Ureter (tissue), 1 donor: ENCODE results near the gene RTL5. TPM values are rescaled to one million over a fixed set of nuclear protein-coding genes. Genes with fewer than 3 reads are reported as not detected.
"Not testable (repeated sequence)": the region's sequence is repeated elsewhere in the genome, so short reads cannot be mapped to it uniquely, and the experiment has no call there.

Experiments used
- DNase-seq: peaks from one replicate; pipeline ENCODE4 v3.0.0-alpha.2; 2020; ENCODE audit warnings: low spot score
- total RNA-seq: library from RNA; stranded (reverse); gene quantifications from one replicate; pipeline ENCODE4 v1.2.4, GENCODE V29; 2023
- donor health status: DM: yes; HTN: yes; CAD: no.

The RTL5 gene
- 9.8 TPM for total RNA-seq

DNA sequence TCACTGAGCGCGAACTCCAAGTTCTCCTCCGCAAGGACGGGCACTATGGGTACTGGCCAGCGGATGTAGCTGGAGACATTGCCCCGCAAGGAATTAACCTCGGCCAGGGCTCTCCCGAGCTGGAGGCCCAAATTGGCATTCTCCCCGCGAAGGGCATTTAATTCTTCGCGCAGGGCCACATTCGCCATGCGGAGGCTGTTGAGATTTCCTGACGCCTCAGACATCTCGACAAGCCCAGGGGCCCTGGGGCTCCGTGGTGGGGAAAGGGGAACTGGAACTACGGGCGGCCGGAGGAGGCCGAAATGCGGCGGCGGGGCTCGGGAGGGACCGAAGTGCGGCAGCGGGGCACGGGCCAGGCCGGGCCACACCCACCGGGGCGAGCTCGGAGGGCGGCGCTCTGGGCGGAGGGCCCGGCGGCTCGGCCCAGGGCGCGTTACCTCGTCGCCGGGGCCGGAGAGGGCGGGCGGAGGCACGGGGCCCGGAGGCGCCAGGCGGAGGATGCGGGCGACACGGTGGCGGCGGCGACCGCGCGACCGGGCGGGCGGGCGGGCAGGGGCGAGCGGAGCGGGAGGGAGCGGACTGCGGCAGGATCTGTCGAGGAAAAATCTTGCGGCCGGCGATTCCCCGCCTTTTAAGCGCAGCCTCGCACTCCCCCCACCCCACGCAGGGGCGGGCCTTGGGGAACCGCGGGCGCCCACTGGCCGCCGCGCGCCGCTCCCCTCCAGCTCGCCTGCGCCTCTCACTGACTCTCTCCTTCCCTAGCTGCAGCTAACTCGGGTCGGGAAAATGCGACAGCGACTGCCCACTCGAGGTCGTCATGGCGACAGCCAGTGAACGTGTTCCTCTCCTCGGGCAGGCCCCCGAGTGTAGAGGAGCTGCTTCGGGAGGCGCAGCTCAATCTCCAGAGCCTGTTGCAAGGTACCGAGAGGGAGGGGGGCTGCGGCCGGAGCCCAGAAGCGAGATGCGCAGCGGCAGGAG is at the start of gene RTL5:
TSS of gene RTL5 (minus strand) at position 599 of the 978 bp plus-strand sequence.
- peak; percentile 85 for DNase-seq

DNA sequence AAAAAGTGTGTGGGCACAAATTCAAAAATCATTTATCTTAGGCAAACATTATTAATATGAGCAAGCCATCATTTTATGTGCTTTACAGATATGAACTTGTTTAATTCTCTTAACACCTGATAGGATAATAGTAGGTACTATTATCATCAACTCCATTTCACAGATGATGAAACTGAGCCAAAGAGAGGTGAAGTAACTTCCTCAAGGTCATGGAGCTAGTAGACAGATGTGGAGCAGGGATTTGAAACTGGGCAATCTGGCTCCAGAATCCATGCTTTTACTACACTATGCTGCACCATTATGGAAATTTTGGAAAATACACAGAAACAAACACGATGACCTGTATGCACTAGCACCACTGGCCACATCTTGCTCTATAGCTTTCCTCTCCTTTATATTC is 48.8 kb upstream of the RTL5 start:
- no peak for DNase-seq

DNA sequence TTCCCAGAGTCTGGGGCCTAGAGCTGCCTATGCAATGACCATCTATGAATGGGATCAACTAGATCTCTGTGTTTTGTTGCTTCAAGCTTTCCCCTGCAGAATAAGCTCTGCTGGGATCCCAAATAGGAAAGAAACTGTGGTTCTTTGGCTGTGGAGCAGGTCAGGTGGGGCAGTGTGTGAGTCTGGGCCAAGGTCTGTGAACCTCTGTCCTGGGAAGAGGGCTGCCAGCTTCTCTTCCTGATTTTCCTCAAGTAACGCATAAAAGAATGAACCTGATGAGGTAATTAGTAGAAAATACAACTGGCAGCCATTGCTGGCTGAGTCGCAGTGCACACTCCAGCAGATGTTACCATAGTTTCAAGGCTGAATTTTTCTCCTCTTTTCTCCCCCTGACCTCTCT is 45.3 kb upstream of the RTL5 start:
- DNase-seq, result no peak

DNA sequence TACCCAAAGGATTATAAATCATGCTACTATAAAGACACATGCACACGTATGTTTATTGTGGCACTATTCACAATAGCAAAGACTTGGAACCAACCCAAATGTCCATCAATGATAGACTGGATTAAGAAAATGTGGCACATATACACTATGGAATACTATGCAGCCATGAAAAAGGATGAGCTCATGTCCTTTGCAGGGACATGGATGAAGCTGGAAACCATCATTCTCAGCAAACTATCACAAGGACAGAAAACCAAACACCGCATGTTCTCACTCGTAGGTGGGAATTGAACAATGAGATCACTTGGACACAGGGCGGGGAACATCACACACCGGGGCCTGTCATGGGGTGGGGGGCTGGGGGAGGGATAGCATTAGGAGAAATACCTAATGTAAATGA is 44.6 kb upstream of the RTL5 start:
- DNase-seq, result not testable (repeated sequence)

DNA sequence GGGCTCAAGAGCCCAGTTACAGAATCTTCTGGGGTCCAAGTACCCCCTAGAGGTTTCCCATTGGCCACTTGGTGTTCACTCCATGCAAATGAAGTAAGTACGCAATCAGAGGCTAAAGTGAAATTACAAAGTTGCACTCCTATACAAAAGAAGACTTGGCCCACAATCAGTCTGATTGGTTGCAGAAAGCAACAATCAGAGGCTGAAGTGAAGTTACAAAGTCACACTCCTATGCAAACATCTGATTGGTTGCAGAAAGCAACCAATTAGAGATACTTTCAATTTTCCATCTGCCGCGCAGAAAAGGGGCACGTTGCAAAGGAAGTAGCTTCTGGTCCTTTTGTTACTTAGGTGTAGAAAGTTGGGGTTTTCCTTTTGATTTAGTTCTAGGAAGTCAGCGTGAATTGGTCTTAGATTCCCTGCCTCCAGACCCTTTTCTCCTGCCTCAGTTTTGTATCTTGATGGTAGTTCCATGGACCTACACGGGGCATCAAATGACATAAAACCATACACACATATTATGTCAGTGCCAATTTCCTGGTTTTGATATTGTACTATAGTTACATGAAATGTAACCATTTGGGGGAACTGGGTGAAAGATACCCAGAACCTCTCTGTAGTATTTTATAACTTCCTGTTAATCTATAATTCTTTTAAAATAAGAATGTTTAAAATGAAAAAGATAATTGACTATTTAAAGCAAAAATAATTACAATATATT is 37.5 kb upstream of the RTL5 start:
- DNase-seq, result no peak

DNA sequence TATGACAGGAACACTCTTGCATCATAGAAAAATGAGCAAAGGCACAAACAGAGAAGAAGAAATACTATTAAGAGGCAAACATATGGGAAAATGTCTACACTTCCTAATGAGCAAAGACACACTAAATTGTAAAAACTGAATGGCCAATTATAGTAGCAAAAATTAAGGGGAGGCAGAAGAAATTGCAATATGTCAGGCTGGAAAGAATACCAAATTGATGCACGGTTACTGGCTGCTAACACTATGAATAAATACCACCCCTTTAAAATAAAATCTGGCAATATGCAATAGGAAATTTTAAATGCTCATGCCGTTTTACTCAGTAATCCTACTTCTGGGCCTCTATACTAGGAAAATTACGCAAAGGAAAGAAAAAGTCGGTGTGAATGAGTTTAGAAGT is 33.8 kb upstream of the RTL5 start:
- DNase-seq, result no peak

DNA sequence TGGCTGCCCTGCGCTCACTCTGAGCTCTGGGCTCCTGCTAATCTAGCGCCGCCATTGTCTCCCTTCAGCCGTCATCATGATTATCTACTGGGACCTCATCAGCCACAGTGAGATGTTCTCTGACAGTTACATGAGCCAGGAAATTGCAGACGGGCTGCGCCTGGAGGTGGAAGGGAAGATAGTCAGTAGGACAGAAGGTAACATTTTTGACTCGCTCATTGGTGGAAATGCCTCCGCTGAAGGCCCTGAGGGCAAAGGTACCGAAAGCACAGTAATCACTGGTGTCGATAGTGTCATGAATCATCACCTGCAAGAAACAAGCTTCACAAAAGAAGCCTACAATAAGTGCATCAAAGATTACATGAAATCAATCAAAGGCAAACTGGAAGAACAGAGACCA is 28.1 kb upstream of the RTL5 start:
- DNase-seq, result no peak

DNA sequence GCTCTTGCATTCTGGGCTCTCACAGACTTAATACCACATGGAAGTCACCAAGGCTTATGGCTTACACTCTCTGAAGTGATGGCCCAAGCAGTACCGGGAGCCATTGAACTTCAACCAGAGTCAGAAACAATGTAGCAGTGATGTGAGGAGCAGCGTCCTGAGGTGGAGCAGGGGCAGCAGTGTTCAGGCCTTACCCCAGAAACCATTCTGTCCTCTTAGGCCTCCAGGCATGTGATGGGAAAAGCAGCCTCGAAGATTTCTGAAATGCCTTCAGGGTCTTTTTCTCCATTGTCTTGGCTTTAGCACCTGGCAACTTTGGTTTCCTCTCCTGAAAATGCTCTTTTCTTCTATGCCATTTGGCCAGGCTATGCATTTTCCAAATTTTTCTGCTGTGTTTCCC is 27.1 kb upstream of the RTL5 start:
- no peak for DNase-seq

DNA sequence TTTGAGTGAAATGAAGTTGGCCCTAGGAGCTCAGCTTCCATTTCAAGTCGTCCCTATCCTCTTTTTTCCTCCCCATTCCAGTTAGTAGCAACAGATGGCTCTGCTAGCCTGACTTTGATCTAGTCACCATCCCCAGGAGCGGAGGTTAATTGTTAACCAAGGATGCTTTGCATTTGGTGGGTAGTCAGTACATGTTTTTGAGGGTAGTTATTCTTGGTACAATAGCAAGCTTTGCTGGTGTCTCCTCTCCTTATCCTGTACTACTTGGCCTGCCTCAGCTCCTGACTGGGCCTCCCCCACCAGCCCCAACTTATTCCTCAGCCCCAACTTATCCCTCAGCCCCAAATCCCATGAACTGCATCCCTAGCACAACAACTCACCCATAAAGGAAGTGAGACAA is 14.8 kb upstream of the RTL5 start:
- DNase-seq, result no peak

DNA sequence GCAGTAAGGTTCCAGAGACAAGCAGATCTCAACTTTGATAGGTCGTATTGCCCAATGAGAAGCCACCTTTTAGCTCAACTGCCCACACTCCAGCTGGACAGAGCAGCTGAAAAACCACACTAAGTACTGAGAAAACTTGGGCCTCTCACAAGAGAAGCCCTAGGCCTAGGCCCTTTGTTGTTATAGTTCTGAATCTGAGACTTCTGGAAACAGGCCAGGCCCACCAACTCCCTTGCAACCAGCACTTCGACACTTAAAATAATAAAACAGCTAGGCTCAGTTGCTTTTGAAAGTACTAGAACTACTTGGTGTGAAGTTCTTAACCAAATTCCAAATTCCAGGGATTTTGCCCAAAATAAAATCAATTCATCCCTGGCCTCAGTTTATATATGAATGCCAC is 13.5 kb upstream of the RTL5 start:
- DNase-seq, result no peak

DNA sequence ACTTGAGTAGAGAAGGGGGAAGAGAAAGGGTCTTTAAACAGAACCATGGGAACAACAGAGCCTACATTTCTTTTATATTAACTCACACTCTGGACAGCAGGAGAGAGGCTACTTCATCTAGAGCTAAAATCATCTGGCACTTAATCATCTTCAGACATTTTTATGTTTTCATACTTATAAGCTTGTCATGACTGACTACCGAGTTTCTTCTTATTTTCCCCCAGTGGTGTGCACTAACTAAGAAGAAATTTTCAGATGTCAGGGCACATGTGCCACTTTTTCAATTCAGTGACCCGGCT is 11.8 kb upstream of the RTL5 start:
- DNase-seq, result no peak

DNA sequence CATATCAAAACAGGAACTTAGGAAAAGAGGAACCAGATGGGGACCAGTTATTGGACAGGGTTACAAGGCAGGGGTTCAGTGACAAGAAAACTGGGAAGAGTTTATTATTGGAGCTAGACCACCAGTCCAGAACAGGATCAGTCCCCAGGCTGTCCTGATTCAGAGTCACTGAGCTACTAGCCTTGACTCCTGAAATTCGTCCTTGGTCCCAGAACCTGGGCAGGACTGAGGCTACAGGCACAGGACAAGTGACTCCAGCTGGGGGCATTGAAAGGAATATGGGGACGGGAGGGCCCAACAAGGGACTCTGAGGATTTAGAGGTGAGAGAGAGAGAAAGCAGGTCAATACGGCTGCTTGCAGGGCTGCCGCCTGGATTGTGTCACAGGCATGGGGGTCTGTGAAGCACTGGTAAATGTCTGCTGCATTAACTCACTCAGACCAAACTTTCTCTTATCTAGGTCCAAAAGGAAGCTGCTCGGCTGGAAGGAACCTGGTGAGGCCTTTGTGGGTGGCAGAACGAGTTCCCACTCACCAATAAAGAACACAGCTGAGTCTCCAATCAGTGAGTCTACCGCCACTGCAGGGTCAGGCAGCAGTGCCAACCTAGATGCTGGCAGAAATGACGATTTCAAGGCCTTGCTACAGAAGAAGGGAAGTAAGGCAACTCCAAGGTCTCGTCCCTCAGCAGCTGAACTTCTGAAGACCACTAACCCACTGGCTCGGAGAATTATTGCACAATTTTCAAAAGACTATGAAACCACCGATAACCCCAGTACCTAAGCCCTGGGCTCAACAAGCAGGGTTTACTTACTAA is 11.3 kb upstream of the RTL5 start:
- DNase-seq, result no peak

DNA sequence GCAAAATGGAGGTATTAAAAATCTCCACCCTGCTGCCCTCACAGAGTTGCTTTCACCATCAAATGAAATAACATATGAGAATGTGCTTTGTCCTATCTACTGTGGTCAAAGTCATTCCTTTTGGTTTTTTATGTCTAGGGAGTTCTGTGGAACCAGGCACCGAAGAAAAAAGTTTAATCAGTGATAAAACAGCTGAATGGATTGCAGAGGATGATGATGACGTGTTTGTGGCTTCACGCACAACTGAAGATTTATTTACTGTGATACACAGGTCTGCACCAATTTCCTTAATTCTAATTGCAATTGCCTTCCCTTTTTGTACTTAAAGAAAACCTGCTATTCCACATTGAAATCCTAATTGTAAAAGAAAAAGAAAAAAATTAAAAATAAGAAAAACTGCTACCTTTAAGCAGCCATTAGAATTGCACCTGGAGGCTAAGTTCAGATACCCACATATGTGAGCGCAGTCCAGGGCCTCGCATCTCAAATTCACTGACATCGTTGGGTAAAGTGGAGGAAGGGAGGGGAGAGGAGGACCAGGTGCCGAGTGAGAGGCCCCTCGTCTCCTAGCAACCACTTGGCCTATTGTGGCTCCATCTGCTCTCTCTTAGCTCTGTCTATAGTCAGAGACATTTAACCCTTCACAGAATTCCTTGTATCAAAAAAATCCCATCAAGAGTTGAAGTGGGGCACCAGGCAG is 10.5 kb upstream of the RTL5 start:
- no peak for DNase-seq

DNA sequence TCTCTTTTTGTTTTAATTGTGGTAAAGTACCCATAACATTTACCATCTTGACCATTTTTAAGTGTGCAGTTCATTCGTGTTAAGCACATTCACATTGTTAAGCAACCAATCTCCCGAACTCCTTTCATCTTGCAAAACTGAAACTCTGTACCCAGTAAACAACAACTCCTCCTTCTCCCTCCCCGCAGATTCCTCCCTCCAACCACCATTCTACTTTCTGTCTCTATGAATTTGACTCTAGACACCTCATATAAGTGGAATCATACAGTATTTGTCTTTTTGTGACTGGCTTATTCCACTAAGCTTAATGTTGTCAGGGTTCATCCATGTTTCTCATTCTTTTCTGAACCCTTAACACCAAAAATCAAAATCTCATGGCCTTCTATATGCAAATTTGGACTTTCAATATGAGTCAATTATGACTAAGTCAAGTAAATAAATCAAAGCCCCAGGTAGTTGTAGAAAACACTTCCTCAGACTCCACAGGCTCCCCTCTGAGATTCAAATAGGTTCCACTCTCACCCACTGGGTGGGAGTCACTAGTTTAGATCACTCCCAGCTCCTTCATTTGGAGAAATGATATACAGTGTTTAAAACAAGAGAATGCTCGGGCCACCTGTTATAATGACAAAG is 9.8 kb upstream of the RTL5 start:
- no peak for DNase-seq

DNA sequence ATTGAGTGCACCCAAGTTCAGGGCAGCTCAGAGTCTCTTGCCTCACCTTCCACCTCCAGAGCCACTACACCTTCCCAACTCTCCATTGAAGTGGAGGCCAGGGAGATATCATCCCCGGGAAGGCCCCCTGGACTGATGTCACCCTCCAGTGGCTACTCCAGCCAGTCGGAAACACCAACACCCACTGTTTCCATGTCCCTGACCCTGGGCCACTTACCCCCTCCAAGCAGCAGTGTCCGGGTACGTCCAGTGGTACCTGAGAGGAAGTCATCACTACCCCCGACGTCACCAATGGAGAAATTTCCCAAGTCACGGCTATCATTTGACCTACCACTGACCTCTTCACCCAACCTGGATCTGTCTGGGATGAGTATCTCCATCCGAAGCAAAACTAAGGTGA is 7.8 kb upstream of the RTL5 start:
- no peak for DNase-seq

DNA sequence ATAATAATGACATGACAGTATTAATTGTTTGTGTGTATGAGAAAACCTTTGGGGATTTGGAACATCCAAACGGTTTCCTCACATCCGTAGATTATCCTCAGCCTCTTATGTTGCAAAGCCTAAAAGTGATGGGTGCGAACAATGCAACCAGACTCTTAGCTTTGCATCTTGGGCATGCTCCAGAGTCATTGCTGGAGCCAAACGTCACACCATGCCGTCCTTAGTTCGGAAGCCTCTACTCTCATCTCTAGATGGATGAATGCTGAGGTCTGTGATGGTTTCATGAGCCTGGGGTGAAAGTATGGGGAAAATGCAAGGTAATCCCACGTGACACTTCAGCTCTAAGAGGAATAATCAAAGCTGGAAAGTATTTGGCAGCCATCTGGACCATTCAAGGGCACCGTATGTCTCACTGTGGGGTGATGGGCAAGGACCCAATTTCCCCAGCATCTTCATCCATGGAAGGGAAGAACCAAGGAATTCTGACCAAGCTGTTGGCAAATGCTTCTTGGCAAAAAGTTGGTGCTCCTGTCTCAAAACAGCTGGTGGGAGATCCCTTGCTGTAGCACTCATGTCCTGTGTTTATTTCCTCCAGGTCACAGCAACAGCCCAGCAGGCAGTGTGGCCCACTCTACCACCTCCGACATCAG is 6.3 kb upstream of the RTL5 start:
- DNase-seq, result no peak

DNA sequence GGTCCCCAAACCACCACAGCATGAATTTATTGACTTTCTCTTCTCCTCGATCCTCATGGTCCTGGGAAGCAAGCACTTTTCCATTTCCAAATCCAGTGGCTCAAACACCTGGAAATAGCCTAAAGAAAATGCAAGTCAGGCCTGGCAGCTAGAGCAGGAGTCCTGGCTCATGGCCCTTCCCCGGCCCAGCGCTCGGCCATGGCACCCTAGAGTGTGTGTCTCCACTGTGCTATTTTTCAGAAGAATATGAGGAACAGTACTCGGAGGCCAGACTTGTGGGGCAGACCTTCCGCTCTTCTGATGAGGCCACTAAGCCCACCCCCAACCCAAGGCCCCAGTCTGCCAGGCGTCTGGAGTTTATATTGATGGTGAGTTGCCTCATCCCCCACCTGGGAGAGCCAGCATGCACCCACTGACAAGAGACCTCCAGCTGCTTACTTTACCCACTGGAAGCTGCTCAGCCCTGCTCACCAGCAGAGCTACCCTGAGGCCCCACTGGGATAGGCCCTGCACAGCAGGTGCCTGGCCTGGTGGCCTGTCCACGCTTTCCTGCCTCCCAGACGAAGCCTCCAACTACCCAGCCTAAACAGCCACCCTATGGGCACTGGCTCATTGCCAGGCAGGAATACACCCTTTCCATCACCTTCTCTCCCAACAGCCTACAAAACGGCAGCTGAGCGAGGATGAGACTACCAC is 2.3 kb upstream of the RTL5 start:
- no peak for DNase-seq

DNA sequence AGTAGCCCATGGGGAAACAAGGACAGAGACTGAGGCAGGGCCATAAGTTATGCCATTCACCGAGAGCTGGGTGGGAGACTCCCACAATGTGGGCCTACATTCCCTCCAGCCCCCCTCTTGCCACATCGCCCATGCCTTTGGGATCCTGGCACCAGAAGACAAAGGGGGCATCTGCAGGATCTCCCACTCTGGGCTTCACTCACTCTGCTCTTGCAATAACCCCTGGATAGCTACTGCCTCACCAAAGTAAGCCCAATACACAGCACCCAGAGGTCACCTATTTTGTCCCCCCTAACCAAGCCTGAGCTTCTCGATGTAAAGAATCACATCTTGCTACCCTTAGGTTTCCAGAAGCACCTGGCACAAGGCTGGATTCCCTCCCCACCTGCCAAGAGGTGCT is 741 bp upstream of the RTL5 start:
- no peak for DNase-seq

DNA sequence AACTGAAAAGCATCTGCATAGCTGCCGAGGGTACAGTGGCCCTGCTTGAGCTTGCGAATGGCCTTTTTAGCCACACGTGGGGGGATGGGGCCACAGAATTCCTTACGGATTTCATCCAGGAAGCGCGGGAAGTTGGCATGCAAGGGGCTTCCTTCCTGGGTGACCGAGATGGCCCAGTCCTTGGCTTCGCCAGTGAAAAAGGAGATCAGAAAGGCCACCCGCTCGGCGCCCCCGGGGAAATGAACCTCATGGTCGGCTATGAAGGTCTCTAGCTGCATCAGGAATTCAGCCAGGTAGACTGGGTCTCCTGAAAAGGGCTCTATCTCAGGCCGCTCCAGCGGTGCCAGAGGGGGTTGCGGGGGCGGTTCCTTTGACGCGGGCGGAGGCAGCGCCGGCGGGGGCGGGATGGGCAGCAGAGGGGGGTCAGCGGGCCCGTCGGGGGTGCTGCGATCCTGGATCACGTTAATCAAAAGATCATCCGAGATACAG is 909 bp downstream of the RTL5 start:
- no peak for DNase-seq

DNA sequence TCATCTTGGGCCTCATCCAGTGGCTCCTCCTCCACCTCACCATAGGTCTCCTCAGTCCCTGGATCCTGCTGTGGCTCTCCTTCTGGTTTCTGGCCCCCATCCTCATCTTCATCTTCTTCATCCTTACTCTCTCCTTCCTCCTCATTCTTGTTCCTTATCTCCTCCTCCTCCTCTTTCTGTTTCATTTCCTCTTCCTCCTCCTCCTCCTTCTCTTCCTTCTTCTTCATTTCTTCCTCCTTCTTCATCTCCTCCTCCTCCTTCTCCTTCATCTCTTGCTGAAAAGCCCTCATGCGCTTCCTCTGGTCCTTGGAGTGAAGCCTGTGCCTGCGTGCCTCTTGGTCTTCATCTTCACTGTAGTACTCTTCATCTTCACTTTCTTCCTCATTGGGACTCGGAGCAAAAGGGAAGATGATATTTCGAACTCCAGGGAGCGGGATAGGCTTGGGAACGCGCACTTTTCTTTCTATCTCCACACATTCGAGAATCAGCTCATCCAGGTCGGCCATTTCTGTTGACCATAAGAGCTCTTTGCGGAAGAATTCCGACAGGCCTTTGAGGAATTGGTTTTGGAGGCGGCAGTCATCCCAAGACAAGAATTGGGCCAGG is 1.5 kb downstream of the RTL5 start:
- DNase-seq, result no peak
